GM23338 (cell line): ENCODE data around the gene SNAPC3.

Source experiments
- CREB1 ChIP-seq: fragments of 250-450 bp; sonication (Bioruptor Pico); IDR thresholded peaks from 2 replicates; pipeline ENCODE4 v1.5.0; 2020; ENCODE audit warnings: low read depth, mild to moderate bottlenecking, moderate library complexity
- CTCF ChIP-seq, 2 experiments: fragments of 200-600 bp in 1 of 2; sonication (generic) in 1 of 2; conservative IDR thresholded peaks; 2 replicates each; pipeline versions ENCODE4 v1.5.1 to v1.6.1; 2016 to 2017; ENCODE audit warnings: antibody characterized with exemption in 2 of 2, low read depth in 2 of 2, mild to moderate bottlenecking in 2 of 2, moderate library complexity in 1 of 2
- ETS1 ChIP-seq: IDR thresholded peaks from 2 replicates; pipeline ENCODE4 v1.6.1; 2016; ENCODE audit warnings: antibody characterized with exemption
- EZH2 ChIP-seq: fragments of 200-600 bp; sonication (generic); IDR thresholded peaks from one replicate; pipeline ENCODE4 v1.8.0; 2017; ENCODE audit warnings: antibody characterized with exemption, mild to moderate bottlenecking, low read depth; ENCODE audit not compliant: unreplicated experiment
- EZH2phosphoT487 ChIP-seq: fragments of 200-600 bp; sonication (generic); IDR thresholded peaks from one replicate; pipeline ENCODE4 v1.8.1; 2018; ENCODE audit warnings: antibody characterized with exemption; ENCODE audit not compliant: unreplicated experiment
- JUNB ChIP-seq: IDR thresholded peaks from one replicate; pipeline ENCODE4 v1.6.1; 2016; ENCODE audit warnings: antibody characterized with exemption; ENCODE audit not compliant: unreplicated experiment
- POLR2AphosphoS5 ChIP-seq: IDR thresholded peaks from 2 replicates; pipeline ENCODE4 v1.6.1; 2016; ENCODE audit warnings: antibody characterized with exemption, low read depth
- REST ChIP-seq: IDR thresholded peaks from one replicate; pipeline ENCODE4 v1.6.1; 2018; ENCODE audit warnings: antibody characterized with exemption; ENCODE audit not compliant: unreplicated experiment
- STAT1 ChIP-seq: IDR thresholded peaks from one replicate; pipeline ENCODE4 v1.6.1; 2016; ENCODE audit warnings: antibody characterized with exemption; ENCODE audit not compliant: unreplicated experiment
- ZNF114 ChIP-seq: fragments of 250-450 bp; sonication (Bioruptor Pico); IDR thresholded peaks from 2 replicates; pipeline ENCODE4 v1.5.0; 2020; ENCODE audit warnings: mild to moderate bottlenecking, moderate library complexity

- TF ChIP-seq POLR2AphosphoS5 (no peak), CTCF (conservative IDR thresholded peaks at IDR 0.05; ENCODE audit: low read depth in 2 of 2) (no peak), ETS1 (no peak), EZH2phosphoT487 (no peak), EZH2 (no peak), CREB1 (CRISPR knock-in tag) (no peak), REST (no peak), JUNB (no peak), STAT1 (no peak), ZNF114 (CRISPR knock-in tag) (no peak)
Measured at GRCh38 chr9:15400281-15400941, 22.3 kb upstream of the SNAPC3 start.
